CD14-positive monocyte (primary cell): ENCODE measurements around the gene ZNF362. TPM values are rescaled to one million over a fixed set of nuclear protein-coding genes. Genes with fewer than 3 reads are reported as not detected.

Experiments
- DNase-seq, 3 donors: peaks; one replicate each; pipeline ENCODE4 v3.0.0-alpha.2; 2011 to 2022
- H2AFZ ChIP-seq: 2 replicates; pipeline ENCODE4 v1.6.0; 2012; ENCODE audit warnings: mild to moderate bottlenecking, low read depth, low read length, inconsistent platforms; ENCODE audit not compliant: insufficient read depth, poor library complexity, severe bottlenecking
- H3K27ac ChIP-seq, 2 donors: 1 replicate in 1 of 2; 2 replicates in 1 of 2; pipeline ENCODE4 v1.5.1; 2012 to 2013; ENCODE audit warnings: low read length in 2 of 2, control low read depth in 1 of 2, inconsistent platforms in 1 of 2, low read depth in 1 of 2, mild to moderate bottlenecking in 1 of 2
- H3K27me3 ChIP-seq, 2 donors: one replicate each; pipeline versions ENCODE4 v1.6.0 to v1.6.1; 2011 to 2013; ENCODE audit warnings: low read length in 2 of 2; ENCODE audit not compliant: control insufficient read depth in 2 of 2, insufficient read depth in 2 of 2
- H3K36me3 ChIP-seq, 2 donors: replicated peaks in 1 of 2; 1 replicate in 1 of 2; 2 replicates in 1 of 2; pipeline versions ENCODE4 v1.5.1 to v1.6.1; 2012 to 2013; ENCODE audit warnings: low read length in 2 of 2, control low read depth in 1 of 2, inconsistent platforms in 1 of 2, mild to moderate bottlenecking in 1 of 2; ENCODE audit not compliant: insufficient read depth in 2 of 2, control insufficient read depth in 1 of 2
- H3K4me1 ChIP-seq, 2 donors: 1 replicate in 1 of 2; 2 replicates in 1 of 2; pipeline versions ENCODE4 v1.5.1 to v1.6.1; 2012 to 2013; ENCODE audit warnings: low read length in 2 of 2, control low read depth in 1 of 2, inconsistent platforms in 1 of 2, mild to moderate bottlenecking in 1 of 2, moderate library complexity in 1 of 2; ENCODE audit not compliant: insufficient read depth in 2 of 2, control insufficient read depth in 1 of 2
- H3K4me2 ChIP-seq: replicated peaks from 2 replicates; pipeline ENCODE3; 2012; ENCODE audit warnings: low read length, moderate library complexity, mild to moderate bottlenecking; ENCODE audit not compliant: poor library complexity, severe bottlenecking; ENCODE audit errors: extremely low read depth
- H3K4me3 ChIP-seq, 3 experiments: fragments of 200-600 bp in 1 of 3; sonication (generic) in 1 of 3; replicated peaks in 1 of 3; 1 replicate in 2 of 3; 2 replicates in 1 of 3; pipeline ENCODE4 v1.5.1; 2011 to 2013; ENCODE audit warnings: low read length in 3 of 3, mild to moderate bottlenecking in 3 of 3, control low read depth in 2 of 3, low read depth in 2 of 3, inconsistent platforms in 1 of 3, moderate library complexity in 1 of 3
- H3K79me2 ChIP-seq: 2 replicates; pipeline ENCODE4 v1.6.0; 2012; ENCODE audit warnings: mild to moderate bottlenecking, control low read depth, inconsistent platforms, low read length, moderate library complexity; ENCODE audit not compliant: insufficient read depth
- H3K9ac ChIP-seq: 2 replicates; pipeline ENCODE4 v1.6.0; 2017; ENCODE audit warnings: low read length, mild to moderate bottlenecking; ENCODE audit not compliant: insufficient read depth, poor library complexity, severe bottlenecking
- H3K9me3 ChIP-seq, 2 donors: replicated peaks in 1 of 2; 1 replicate in 1 of 2; 2 replicates in 1 of 2; pipeline versions ENCODE4 v1.5.1 to v1.6.1; 2012 to 2013; ENCODE audit warnings: low read length in 2 of 2, control low read depth in 1 of 2; ENCODE audit not compliant: control insufficient read depth in 1 of 2, insufficient read depth in 1 of 2
- H4K20me1 ChIP-seq: 2 replicates; pipeline ENCODE4 v1.6.0; 2012; ENCODE audit warnings: mild to moderate bottlenecking, low read length, control low read depth, moderate library complexity; ENCODE audit not compliant: insufficient read depth
- H3K27ac Mint-ChIP-seq, 7 donors: one replicate each; pipeline ENCODE4 v1.8.0; 2020; ENCODE audit warnings: mild to moderate bottlenecking in 7 of 7, mixed read lengths in 7 of 7, moderate library complexity in 6 of 7, inconsistent platforms in 2 of 7
- H3K27me3 Mint-ChIP-seq, 3 donors: one replicate each; pipeline ENCODE4 v1.8.0; 2021 to 2022; ENCODE audit warnings: low read depth in 3 of 3, mild to moderate bottlenecking in 3 of 3, mixed read lengths in 3 of 3, moderate library complexity in 3 of 3, inconsistent platforms in 1 of 3
- H3K36me3 Mint-ChIP-seq, 2 donors: one replicate each; pipeline ENCODE4 v1.8.0; 2020; ENCODE audit warnings: mixed read lengths in 2 of 2, inconsistent platforms in 1 of 2, mild to moderate bottlenecking in 1 of 2
- H3K4me1 Mint-ChIP-seq: one replicate; pipeline ENCODE4 v1.8.0; 2020; ENCODE audit warnings: mild to moderate bottlenecking, mixed read lengths
- H3K4me3 Mint-ChIP-seq, 2 donors: one replicate each; pipeline ENCODE4 v1.8.0; 2020; ENCODE audit warnings: mild to moderate bottlenecking in 2 of 2, mixed read lengths in 2 of 2, moderate library complexity in 1 of 2
- H3K9me3 Mint-ChIP-seq, 7 donors: one replicate each; pipeline ENCODE4 v1.8.0; 2020 to 2022; ENCODE audit warnings: mixed read lengths in 7 of 7, mild to moderate bottlenecking in 6 of 7, moderate library complexity in 6 of 7, inconsistent platforms in 2 of 7
- WGBS: methylation state at CpG from one replicate; pipeline ENCODE4 v1.1.5; 2013; ENCODE audit warnings: missing lambda C conversion rate; ENCODE audit not compliant: insufficient coverage; 5-methylcytosine and 5-hydroxymethylcytosine counted together
- intact Hi-C, 2 donors: fragments of 100-400 bp; cut with micrococcal nuclease; formaldehyde crosslinking; loops; one replicate each; pipeline versions ENCODE4 v1.15.0 to v1.15.1; 2023
- polyA plus RNA-seq, 3 donors: library from polyadenylated mRNA; depleted of rRNA in 1 of 3; unstranded in 2 of 3; stranded (reverse) in 1 of 3; fragments of 300-500 nt in 2 of 3; fragments of >200 nt in 1 of 3; fragmentation: Illumina TruSeq in 2 of 3; gene quantifications; 1 replicate in 2 of 3; 2 replicates in 1 of 3; pipeline ENCODE4 v1.2.3, GENCODE V29; 2012 to 2021
- TF ChIP-seq, protein P1 (sequence below): fragments of 200-600 bp; IDR thresholded peaks from one replicate; pipeline ENCODE4 v1.8.0; 2022; ENCODE audit warnings: antibody characterized with exemption, mild to moderate bottlenecking

The ZNF362 gene
- polyA plus RNA-seq, 3 donors: 11.4 to 18.9 (median 13.5) TPM

DNA sequence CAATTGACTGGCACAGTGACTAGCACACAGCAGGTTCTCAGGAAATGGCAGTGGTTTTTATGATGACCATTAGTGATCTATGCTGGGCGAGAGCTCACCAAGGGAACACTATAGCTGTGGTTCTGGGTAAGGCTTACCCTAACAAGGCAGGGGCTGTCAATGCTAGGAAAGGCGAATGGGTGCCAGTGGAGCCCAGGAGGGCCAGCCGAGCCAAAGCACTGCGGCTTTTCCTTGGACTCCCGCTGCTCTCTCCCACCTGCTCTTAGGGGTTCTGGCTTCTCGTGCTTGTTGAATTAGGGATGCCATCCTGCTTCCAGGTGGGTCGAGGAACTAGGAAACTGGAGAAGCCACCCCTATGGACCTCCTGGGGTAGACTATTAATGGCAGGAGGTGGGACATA, 74.6 kb downstream of the ZNF362 start:
- intact Hi-C loops: no loop called here
- TF ChIP-seq, protein P1, sequence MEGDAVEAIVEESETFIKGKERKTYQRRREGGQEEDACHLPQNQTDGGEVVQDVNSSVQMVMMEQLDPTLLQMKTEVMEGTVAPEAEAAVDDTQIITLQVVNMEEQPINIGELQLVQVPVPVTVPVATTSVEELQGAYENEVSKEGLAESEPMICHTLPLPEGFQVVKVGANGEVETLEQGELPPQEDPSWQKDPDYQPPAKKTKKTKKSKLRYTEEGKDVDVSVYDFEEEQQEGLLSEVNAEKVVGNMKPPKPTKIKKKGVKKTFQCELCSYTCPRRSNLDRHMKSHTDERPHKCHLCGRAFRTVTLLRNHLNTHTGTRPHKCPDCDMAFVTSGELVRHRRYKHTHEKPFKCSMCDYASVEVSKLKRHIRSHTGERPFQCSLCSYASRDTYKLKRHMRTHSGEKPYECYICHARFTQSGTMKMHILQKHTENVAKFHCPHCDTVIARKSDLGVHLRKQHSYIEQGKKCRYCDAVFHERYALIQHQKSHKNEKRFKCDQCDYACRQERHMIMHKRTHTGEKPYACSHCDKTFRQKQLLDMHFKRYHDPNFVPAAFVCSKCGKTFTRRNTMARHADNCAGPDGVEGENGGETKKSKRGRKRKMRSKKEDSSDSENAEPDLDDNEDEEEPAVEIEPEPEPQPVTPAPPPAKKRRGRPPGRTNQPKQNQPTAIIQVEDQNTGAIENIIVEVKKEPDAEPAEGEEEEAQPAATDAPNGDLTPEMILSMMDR: no peak
- Histone ChIP-seq H2AFZ (no peak overlapping the region), H3K4me1 (peaks cover 71 to 83% of the 10 kb centered on the region in 2 donors), H4K20me1 (peaks cover 78% of the 10 kb centered on the region), H3K9ac (no peak overlapping the region), H3K36me3 (peaks cover 55 to 67% of the 10 kb centered on the region in 2 donors), H3K27ac (peak overlapping the region in 1 of 2 donors; percentile 81), H3K79me2 (peaks cover 53% of the 10 kb centered on the region), H3K4me3 (no peak overlapping the region), H3K27me3 (no peaks in the 10 kb centered on the region), H3K9me3 (no peaks in the 10 kb centered on the region), H3K4me2 (no peak overlapping the region)
- H3K27me3 Mint-ChIP-seq: peaks cover 0 to 1% (median 0%) of the 10 kb centered on the region in 3 donors
- H3K27ac Mint-ChIP-seq: peak overlapping the region in 3 of 7 donors; percentile 15 to 70 (median 66)
- H3K9me3 Mint-ChIP-seq: no peaks in the 10 kb centered on the region
- 95% methylated on average over 6 of the region's 7 CpGs for WGBS
- H3K4me3 Mint-ChIP-seq: no peak overlapping the region
- H3K36me3 Mint-ChIP-seq: peaks cover 66 to 77% of the 10 kb centered on the region in 2 donors
- no peak for DNase-seq
- peaks cover 81% of the 10 kb centered on the region for H3K4me1 Mint-ChIP-seq

- H3K9me3 Mint-ChIP-seq: no peaks in the 10 kb centered on the region
- peaks cover 81% of the 10 kb centered on the region for H3K4me1 Mint-ChIP-seq
- H3K27ac Mint-ChIP-seq: peak overlapping the region in 6 of 7 donors; percentile 31 to 73 (median 48)
- Histone ChIP-seq H3K27me3 (no peaks in the 10 kb centered on the region), H4K20me1 (peaks cover 86% of the 10 kb centered on the region), H3K4me3 (no peak overlapping the region), H3K4me2 (no peak overlapping the region), H2AFZ (no peak overlapping the region), H3K4me1 (peaks cover 70 to 83% of the 10 kb centered on the region in 2 donors), H3K9ac (no peak overlapping the region), H3K36me3 (peaks cover 53 to 61% of the 10 kb centered on the region in 2 donors), H3K9me3 (no peaks in the 10 kb centered on the region), H3K79me2 (peaks cover 57% of the 10 kb centered on the region), H3K27ac (peak overlapping the region in 1 of 2 donors; percentile 79)
- H3K4me3 Mint-ChIP-seq: no peak overlapping the region
- WGBS: 61% methylated on average over 8 of the region's 10 CpGs
- peaks cover 66 to 74% of the 10 kb centered on the region in 2 donors for H3K36me3 Mint-ChIP-seq
- no peak for DNase-seq
- intact Hi-C loops: no loop called here
- H3K27me3 Mint-ChIP-seq: peaks cover 0 to 1% (median 0%) of the 10 kb centered on the region in 3 donors
- TF ChIP-seq, protein P1: no peak
These were observed 75.4 kb downstream of the ZNF362 start for GRCh38 chr1:33331444-33332356.
